NCI-H524 treated with DMSO at 0.1 percent for 48 hours (cell line): ENCODE results near the gene NLRP13.

Source experiments
- DNase-seq: peaks from one replicate; lab custom pipeline; 2025; lab: John Stamatoyannopoulos, UW

Gene NLRP13

GRCh38 chr19:55901369-55902079, 30.6 kb downstream of the NLRP13 start:
- DNase-seq, result no peak

GRCh38 chr19:55898911-55899310, 33.2 kb downstream of the NLRP13 start:
- no peak for DNase-seq

DNA sequence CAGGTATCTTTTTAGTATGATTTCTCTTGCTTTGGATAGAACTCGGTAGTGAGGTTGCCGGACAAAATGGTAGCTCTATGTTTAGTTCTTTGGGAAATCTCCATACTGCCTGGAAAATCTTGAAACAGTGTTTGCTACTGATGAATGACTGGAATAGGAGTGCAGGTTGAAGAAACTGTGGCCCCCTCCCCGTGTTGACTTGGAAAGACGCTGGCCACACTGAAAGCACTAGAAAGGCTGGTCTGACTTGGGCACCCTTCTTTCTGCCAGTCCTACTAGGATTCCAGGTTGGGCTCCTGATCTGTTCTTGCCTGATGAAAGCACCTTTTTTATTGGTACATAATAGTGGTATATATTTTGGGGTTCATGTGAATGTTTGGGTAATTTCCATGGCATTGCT, 49.5 kb downstream of the NLRP13 start:
- no peak for DNase-seq

- no peak for DNase-seq
These were observed 54.9 kb downstream of the NLRP13 start for GRCh38 chr19:55877211-55877610.

DNA sequence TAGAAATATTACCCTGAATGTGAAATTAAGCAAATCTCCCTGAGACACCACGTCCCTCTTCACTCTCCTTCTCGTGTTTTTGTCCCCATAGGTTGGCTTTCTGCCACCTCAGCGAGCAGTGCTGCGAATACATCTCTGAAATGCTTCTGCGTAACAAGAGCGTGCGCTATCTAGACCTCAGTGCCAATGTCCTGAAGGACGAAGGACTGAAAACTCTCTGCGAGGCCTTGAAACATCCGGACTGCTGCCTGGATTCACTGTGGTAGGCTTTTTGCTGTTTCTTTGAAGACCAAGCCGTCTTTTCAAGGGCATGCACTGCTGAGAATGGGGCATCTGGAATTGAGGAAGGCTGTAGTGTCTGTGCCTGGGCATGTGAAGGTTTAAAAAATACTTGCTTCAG, 61.4 kb downstream of the NLRP13 start:
- no peak for DNase-seq

- no peak for DNase-seq
These were observed 65.0 kb downstream of the NLRP13 start for GRCh38 chr19:55867101-55867500.

GRCh38 chr19:55866521-55866920, 65.6 kb downstream of the NLRP13 start:
- DNase-seq, result no peak

GRCh38 chr19:55858969-55859368, 73.2 kb downstream of the NLRP13 start:
- no peak for DNase-seq

DNA sequence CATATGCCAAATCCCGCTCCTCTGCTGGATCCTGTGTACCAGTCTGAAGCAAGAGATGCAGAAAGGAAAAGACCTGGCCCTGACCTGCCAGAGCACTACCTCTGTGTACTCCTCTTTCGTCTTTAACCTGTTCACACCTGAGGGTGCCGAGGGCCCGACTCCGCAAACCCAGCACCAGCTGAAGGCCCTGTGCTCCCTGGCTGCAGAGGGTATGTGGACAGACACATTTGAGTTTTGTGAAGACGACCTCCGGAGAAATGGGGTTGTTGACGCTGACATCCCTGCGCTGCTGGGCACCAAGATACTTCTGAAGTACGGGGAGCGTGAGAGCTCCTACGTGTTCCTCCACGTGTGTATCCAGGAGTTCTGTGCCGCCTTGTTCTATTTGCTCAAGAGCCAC, 73.7 kb downstream of the NLRP13 start:
- DNase-seq, result no peak

DNA sequence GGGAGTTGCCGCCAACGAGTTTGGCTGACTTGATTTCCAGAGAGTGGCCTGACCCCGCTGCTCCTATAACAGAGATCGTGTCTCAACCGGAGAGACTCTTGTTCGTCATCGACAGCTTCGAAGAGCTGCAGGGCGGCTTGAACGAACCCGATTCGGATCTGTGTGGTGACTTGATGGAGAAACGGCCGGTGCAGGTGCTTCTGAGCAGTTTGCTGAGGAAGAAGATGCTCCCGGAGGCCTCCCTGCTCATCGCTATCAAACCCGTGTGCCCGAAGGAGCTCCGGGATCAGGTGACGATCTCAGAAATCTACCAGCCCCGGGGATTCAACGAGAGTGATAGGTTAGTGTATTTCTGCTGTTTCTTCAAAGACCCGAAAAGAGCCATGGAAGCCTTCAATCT, 74.2 kb downstream of the NLRP13 start:
- DNase-seq, result no peak

DNA sequence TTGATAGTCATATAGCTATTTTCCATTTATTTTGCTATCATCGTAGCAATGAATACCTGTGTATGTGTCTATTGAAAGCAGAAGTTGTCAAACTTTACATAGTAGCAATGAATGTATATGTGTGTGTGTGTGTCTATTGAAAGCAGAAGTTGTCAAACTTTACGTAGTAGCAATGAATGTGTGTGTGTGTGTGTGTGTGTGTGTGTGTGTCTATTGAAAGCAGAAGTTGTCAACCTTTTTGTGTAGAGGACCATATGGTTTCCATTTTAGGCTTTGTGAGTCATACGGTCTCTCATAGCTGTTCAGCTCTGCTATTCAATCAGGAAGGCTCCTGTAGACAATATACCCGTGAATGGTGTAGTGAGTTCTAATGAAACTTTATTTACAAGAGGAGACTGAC, 75.0 kb downstream of the NLRP13 start:
- DNase-seq, result no peak

GRCh38 chr19:55855160-55855559, 77.0 kb downstream of the NLRP13 start:
- no peak for DNase-seq
